Dedifferentiated amniotic fluid mesenchymal stem cell (primary cell): ENCODE results near the gene CLEC16A.
"Not testable (repeated sequence)": the region's sequence is repeated elsewhere in the genome, so short reads cannot be mapped to it uniquely, and the experiment has no call there.

ENCODE experiments used
- DNase-seq: peaks from one replicate; pipeline ENCODE4 v3.0.0-alpha.2; 2016; ENCODE audit errors: extremely low spot score

CLEC16A gene

GRCh38 chr16:11202260-11203091 lies 258.1 kb downstream of the CLEC16A start:
- no peak for DNase-seq

GRCh38 chr16:11203111-11203623 lies 258.8 kb downstream of the CLEC16A start:
- no peak for DNase-seq

- no peak for DNase-seq
These were observed 260.2 kb downstream of the CLEC16A start for GRCh38 chr16:11204513-11205047.

- DNase-seq, result no peak
These were observed 260.8 kb downstream of the CLEC16A start for GRCh38 chr16:11205065-11205699.

GRCh38 chr16:11205754-11206581 lies 261.6 kb downstream of the CLEC16A start:
- no peak for DNase-seq

- DNase-seq, result no peak
These were observed 263.3 kb downstream of the CLEC16A start for GRCh38 chr16:11207646-11208045.

- DNase-seq, result no peak
These were observed 264.7 kb downstream of the CLEC16A start for GRCh38 chr16:11208916-11209665.

GRCh38 chr16:11210260-11210659 lies 265.9 kb downstream of the CLEC16A start:
- no peak for DNase-seq

GRCh38 chr16:11211061-11211976 lies 267.0 kb downstream of the CLEC16A start:
- DNase-seq, result no peak

GRCh38 chr16:11211977-11212797 lies 267.8 kb downstream of the CLEC16A start:
- no peak for DNase-seq

GRCh38 chr16:11212798-11213196 lies 268.4 kb downstream of the CLEC16A start:
- DNase-seq, result no peak

- DNase-seq, result no peak
These were observed 269.0 kb downstream of the CLEC16A start for GRCh38 chr16:11213373-11213772.

- no peak for DNase-seq
These were observed 269.4 kb downstream of the CLEC16A start for GRCh38 chr16:11213799-11214198.

GRCh38 chr16:11215935-11216556 lies 271.7 kb downstream of the CLEC16A start:
- no peak for DNase-seq

- no peak for DNase-seq
These were observed 273.6 kb downstream of the CLEC16A start for GRCh38 chr16:11217651-11218603.

GRCh38 chr16:11218604-11218962 lies 274.2 kb downstream of the CLEC16A start:
- DNase-seq, result no peak

GRCh38 chr16:11219178-11219577 lies 274.8 kb downstream of the CLEC16A start:
- no peak for DNase-seq

- DNase-seq, result not testable (repeated sequence)
These were observed 276.1 kb downstream of the CLEC16A start for GRCh38 chr16:11220507-11220906.
